Liver (tissue), 9 donors: ENCODE results near the gene DIP2A. TPM values are rescaled to one million over a fixed set of nuclear protein-coding genes. Genes with fewer than 3 reads are reported as not detected.

ENCODE experiments used
- DNase-seq: peaks from one replicate; pipeline ENCODE4 v3.0.0-alpha.2; 2017; ENCODE audit warnings: low spot score
- H3K27ac ChIP-seq, 2 donors: one replicate each; pipeline ENCODE4 v1.7.0; 2013; ENCODE audit warnings: inconsistent platforms in 2 of 2, low read length in 2 of 2, control low read depth in 1 of 2, low read depth in 1 of 2, mild to moderate bottlenecking in 1 of 2
- H3K27me3 ChIP-seq, 4 donors: one replicate each; pipeline versions ENCODE4 v1.6.1 to v1.7.0; 2013; ENCODE audit warnings: low read length in 3 of 4, inconsistent platforms in 1 of 4, mild to moderate bottlenecking in 1 of 4, moderate library complexity in 1 of 4; ENCODE audit not compliant: control insufficient read depth in 4 of 4, insufficient read depth in 4 of 4
- H3K36me3 ChIP-seq, 4 donors: one replicate each; pipeline versions ENCODE4 v1.6.1 to v1.7.0; 2013; ENCODE audit warnings: low read length in 3 of 4, mild to moderate bottlenecking in 3 of 4, low read depth in 1 of 4, moderate library complexity in 1 of 4; ENCODE audit not compliant: control insufficient read depth in 4 of 4, insufficient read depth in 3 of 4
- H3K4me1 ChIP-seq, 4 donors: one replicate each; pipeline versions ENCODE4 v1.6.1 to v1.7.0; 2013; ENCODE audit warnings: low read length in 3 of 4, mild to moderate bottlenecking in 3 of 4, moderate library complexity in 1 of 4; ENCODE audit not compliant: control insufficient read depth in 4 of 4, insufficient read depth in 4 of 4
- H3K4me3 ChIP-seq, 3 donors: one replicate each; pipeline versions ENCODE4 v1.6.1 to v1.7.0; 2013; ENCODE audit warnings: low read length in 3 of 3, control low read depth in 1 of 3, low read depth in 1 of 3, mild to moderate bottlenecking in 1 of 3
- H3K9ac ChIP-seq, 2 donors: one replicate each; pipeline ENCODE4 v1.7.0; 2013; ENCODE audit warnings: low read length in 2 of 2, mild to moderate bottlenecking in 2 of 2, moderate library complexity in 2 of 2, control low read depth in 1 of 2, low read depth in 1 of 2
- H3K9me3 ChIP-seq, 4 donors: one replicate each; pipeline versions ENCODE4 v1.6.1 to v1.7.0; 2013; ENCODE audit warnings: low read length in 3 of 4; ENCODE audit not compliant: control insufficient read depth in 4 of 4
- ATF3 ChIP-seq: IDR thresholded peaks from 2 replicates; pipeline ENCODE4 v1.6.1; 2016; ENCODE audit warnings: antibody characterized with exemption
- CTCF ChIP-seq: fragments of 150-350 bp; IDR thresholded peaks from 2 replicates; pipeline ENCODE4 v1.5.1; 2017; ENCODE audit warnings: improper control_type of control experiment, low read depth, low read length; ENCODE audit not compliant: missing input control
- EGR1 ChIP-seq, 2 donors: IDR thresholded peaks; 2 replicates each; pipeline ENCODE4 v1.6.1; 2016 to 2018; ENCODE audit warnings: antibody characterized with exemption in 2 of 2, low read depth in 2 of 2
- FOXA2 ChIP-seq: IDR thresholded peaks from 2 replicates; pipeline ENCODE4 v1.6.1; 2016; ENCODE audit warnings: antibody characterized with exemption
- HNF4A ChIP-seq, 2 donors: conservative IDR thresholded peaks; 2 replicates each; pipeline ENCODE4 v1.6.1; 2016; ENCODE audit warnings: antibody characterized with exemption in 2 of 2, mild to moderate bottlenecking in 2 of 2
- HNF4G ChIP-seq: IDR thresholded peaks from 2 replicates; pipeline ENCODE4 v1.6.1; 2016; ENCODE audit warnings: antibody characterized with exemption
- JUND ChIP-seq, 2 donors: IDR thresholded peaks; 2 replicates each; pipeline ENCODE4 v1.6.1; 2016; ENCODE audit warnings: antibody characterized with exemption in 2 of 2
- MAX ChIP-seq: IDR thresholded peaks from 2 replicates; pipeline ENCODE4 v1.6.1; 2016; ENCODE audit warnings: antibody characterized with exemption
- NR2F2 ChIP-seq: IDR thresholded peaks from 2 replicates; pipeline ENCODE4 v1.6.1; 2016; ENCODE audit warnings: antibody characterized with exemption
- RAD21 ChIP-seq, 2 donors: IDR thresholded peaks; 2 replicates each; pipeline ENCODE4 v1.6.1; 2016; ENCODE audit warnings: antibody characterized with exemption in 2 of 2, mild to moderate bottlenecking in 2 of 2
- REST ChIP-seq: IDR thresholded peaks from 2 replicates; pipeline ENCODE4 v1.6.1; 2016; ENCODE audit warnings: antibody characterized with exemption, mild to moderate bottlenecking
- WGBS: extraction: QIAGEN DNeasy Blood & Tissue Kit; methylation state at CpG from one replicate; pipeline ENCODE4 v1.1.7; 2013; 5-methylcytosine and 5-hydroxymethylcytosine counted together
- polyA plus RNA-seq, 2 donors: library from polyadenylated mRNA; stranded (reverse) in 1 of 2; unstranded in 1 of 2; fragments of 200-250 nt in 1 of 2; fragments of >200 nt in 1 of 2; fragmentation: Nextera tagmentation in 1 of 2; extraction: Ambion mirVana in 1 of 2; gene quantifications; one replicate each; pipeline versions ENCODE4 v1.2.1 to v1.2.3, GENCODE V29; 2013 to 2015
- total RNA-seq, 2 donors: library from RNA; depleted of rRNA; stranded (reverse); fragments of >200 nt; gene quantifications; one replicate each; pipeline ENCODE4 v1.2.3, GENCODE V29; 2014
- donor health status: healthy.
- donor health status: healthy.
- donor health status: healthy.
- donor health status: healthy.
- donor health status: healthy.

The DIP2A gene
- total and polyA plus RNA-seq, 4 donors = 3.8 to 21.7 (median 7.5) TPM

- TF ChIP-seq CTCF = no peak
- TF ChIP-seq MAX = no peak
- no peak for TF ChIP-seq NR2F2
These were observed 47.0 kb upstream of the DIP2A start (continued) for GRCh38 chr21:46411691-46412090.

- no peak for DNase-seq
- H3K4me3 ChIP-seq = no peak overlapping the region
- H3K27ac ChIP-seq = no peak overlapping the region
- TF ChIP-seq REST (no peak), EGR1 (IDR thresholded peaks at IDR 0.05; ENCODE audit: low read depth in 2 of 2) (no peak), ATF3 (no peak), FOXA2 (no peak), HNF4A (conservative IDR thresholded peaks at IDR 0.05) (no peak), MAX (no peak), CTCF (no peak), JUND (IDR thresholded peaks at IDR 0.05) (no peak), HNF4G (no peak), RAD21 (IDR thresholded peaks at IDR 0.05) (no peak)
- WGBS = 91% methylated on average over 39 of the region's 39 CpGs
- peaks cover 7 to 22% (median 14%) of the 10 kb centered on the region in 4 donors for H3K36me3 ChIP-seq
- no peaks in the 10 kb centered on the region for H3K9me3 ChIP-seq
- H3K9ac ChIP-seq = no peak overlapping the region
- H3K27me3 ChIP-seq = no peaks in the 10 kb centered on the region
- H3K4me1 ChIP-seq = no peaks in the 10 kb centered on the region
These were observed 45.9 kb upstream of the DIP2A start for GRCh38 chr21:46412521-46413364.
